Endothelial cell of umbilical vein (primary cell): ENCODE measurements around the gene BLACAT1. TPM values are rescaled to one million over a fixed set of nuclear protein-coding genes. Genes with fewer than 3 reads are reported as not detected.

Source experiments
- BruUV-seq: library from RNA; stranded (reverse); fragments of 400-500 nt; replicated peaks from 2 replicates; lab custom pipeline; 2021; lab: Mats Ljungman, UMichigan
- CTCF ChIA-PET: fragments of 300-600, 350-600 bp; sonication (Branson Sonifier 250); formaldehyde crosslinking; loops from one replicate; lab custom pipeline; 2021; ENCODE audit warnings: antibody characterized with exemption, inconsistent platforms; lab: Charles Lee
- POLR2A ChIA-PET: fragments of 300-600, 350-600 bp; sonication (Branson Sonifier 250); formaldehyde crosslinking; loops from one replicate; lab custom pipeline; 2021; ENCODE audit warnings: antibody characterized with exemption, inconsistent platforms; lab: Charles Lee
- DNase-seq: peaks from one replicate; pipeline ENCODE4 v3.0.0-alpha.2; 2011; ENCODE audit warnings: low read depth, low spot score
- FAIRE-seq: peaks from 2 replicates; lab custom pipeline; 2011; peaks lifted over from hg19 to GRCh38; lab: Jason Lieb, UNC
- H2AFZ ChIP-seq: 2 replicates; pipeline ENCODE4 v1.6.0; 2012; ENCODE audit warnings: low read depth, low read length, control low read depth, inconsistent platforms
- H3K27ac ChIP-seq: 2 replicates; pipeline ENCODE4 v1.5.1; 2011; ENCODE audit warnings: low read depth, mild to moderate bottlenecking, control low read depth, low read length, moderate library complexity; ENCODE audit not compliant: insufficient read depth
- H3K27me3 ChIP-seq, 2 experiments: 2 replicates each; pipeline versions ENCODE4 v1.6.0 to v1.6.1; 2011; ENCODE audit warnings: low read length in 2 of 2, mixed read lengths in 1 of 2; ENCODE audit not compliant: control insufficient read depth in 2 of 2, insufficient read depth in 2 of 2
- H3K36me3 ChIP-seq, 2 experiments: 2 replicates in 1 of 2; 3 replicates in 1 of 2; pipeline ENCODE4 v1.5.1; 2011; ENCODE audit warnings: low read length in 2 of 2, mild to moderate bottlenecking in 1 of 2, moderate library complexity in 1 of 2; ENCODE audit not compliant: control insufficient read depth in 2 of 2, insufficient read depth in 2 of 2; ENCODE audit errors: extremely low read depth in 1 of 2
- H3K4me1 ChIP-seq: 3 replicates; pipeline ENCODE4 v1.5.1; 2011; ENCODE audit warnings: mild to moderate bottlenecking, low read length; ENCODE audit not compliant: control insufficient read depth, insufficient read depth; ENCODE audit errors: extremely low read depth
- H3K4me2 ChIP-seq: 2 replicates; pipeline ENCODE4 v1.6.1; 2011; ENCODE audit warnings: low read length, control low read depth, mixed read lengths; ENCODE audit not compliant: insufficient read depth
- H3K4me3 ChIP-seq, 3 experiments: fragments of 200-600 bp in 1 of 3; sonication (generic), shearing (Covaris generic) in 1 of 3; replicated peaks in 1 of 3; 2 replicates each; pipeline ENCODE4 v1.5.1; 2011 to 2016; ENCODE audit warnings: control low read depth in 3 of 3, low read length in 3 of 3, mild to moderate bottlenecking in 2 of 3, inconsistent platforms in 1 of 3, low read depth in 1 of 3, moderate library complexity in 1 of 3; ENCODE audit not compliant: insufficient read depth in 1 of 3
- H3K79me2 ChIP-seq: 2 replicates; pipeline ENCODE4 v1.6.0; 2012; ENCODE audit warnings: low read length, inconsistent platforms; ENCODE audit not compliant: control insufficient read depth, insufficient read depth
- H3K9ac ChIP-seq: replicated peaks from 2 replicates; pipeline ENCODE3; 2011; ENCODE audit warnings: low read length, control low read depth; ENCODE audit not compliant: insufficient read depth; ENCODE audit errors: extremely low read depth
- H3K9me1 ChIP-seq: replicated peaks from 3 replicates; pipeline ENCODE4 v1.6.0; 2011; ENCODE audit warnings: mild to moderate bottlenecking, low read length; ENCODE audit not compliant: control insufficient read depth, insufficient read depth; ENCODE audit errors: extremely low read depth
- H3K9me3 ChIP-seq: replicated peaks from 2 replicates; pipeline ENCODE4 v1.5.1; 2012; ENCODE audit warnings: low read length, inconsistent platforms; ENCODE audit not compliant: control insufficient read depth, insufficient read depth
- H4K20me1 ChIP-seq: replicated peaks from 2 replicates; pipeline ENCODE3; 2011; ENCODE audit warnings: mild to moderate bottlenecking, low read length; ENCODE audit not compliant: control insufficient read depth, insufficient read depth; ENCODE audit errors: extremely low read depth
- EZH2 ChIP-seq: IDR thresholded peaks from 2 replicates; pipeline ENCODE4 v1.6.1; 2012; ENCODE audit warnings: borderline replicate concordance, low read depth, mild to moderate bottlenecking, moderate library complexity, low read length, inconsistent platforms; ENCODE audit not compliant: severe bottlenecking
- FOS ChIP-seq: IDR thresholded peaks from 2 replicates; pipeline ENCODE4 v1.6.1; 2011; ENCODE audit warnings: mild to moderate bottlenecking, low read length, moderate library complexity, borderline replicate concordance; ENCODE audit not compliant: insufficient read depth
- GATA2 ChIP-seq: IDR thresholded peaks from 2 replicates; pipeline ENCODE4 v1.7.0; 2011; ENCODE audit warnings: low read depth, mild to moderate bottlenecking, moderate library complexity, mixed read lengths, low read length; ENCODE audit not compliant: insufficient read length, insufficient read depth
- JUN ChIP-seq: IDR thresholded peaks from 2 replicates; pipeline ENCODE4 v1.6.1; 2011; ENCODE audit warnings: borderline replicate concordance, low read depth; ENCODE audit not compliant: insufficient read length, insufficient read depth
- MYC ChIP-seq: IDR thresholded peaks from one replicate; pipeline ENCODE4 v1.6.1; 2011; ENCODE audit warnings: mild to moderate bottlenecking, low read depth, low read length
- POLR2A ChIP-seq: IDR thresholded peaks from 2 replicates; pipeline ENCODE4 v1.6.1; 2012; ENCODE audit warnings: low read depth, mild to moderate bottlenecking, control low read depth, low read length
- POLR2AphosphoS5 ChIP-seq: IDR thresholded peaks from 2 replicates; pipeline ENCODE4 v1.6.1; 2012; ENCODE audit warnings: low read depth, mild to moderate bottlenecking, control low read depth, low read length, moderate library complexity; ENCODE audit not compliant: insufficient read depth
- dilution Hi-C: fragments of 300-500 bp; cut with MboI; formaldehyde crosslinking; loops from one replicate; pipeline ENCODE4 v1.15.0; 2019; ENCODE audit warnings: low sequenced_read_pairs; ENCODE audit not compliant: extremely low pct_ligation_motif_present
- intact Hi-C: fragments of 100-400 bp; cut with micrococcal nuclease; formaldehyde crosslinking; loops from one replicate; pipeline ENCODE4 v1.10.0; 2022
- polyA plus RNA-seq, 4 experiments: library from polyadenylated mRNA; depleted of rRNA in 3 of 4; stranded (reverse) in 3 of 4; unstranded in 1 of 4; fragments of >200 nt; gene quantifications; 2 replicates each; pipeline versions ENCODE4 v1.2.1 to v1.2.3, GENCODE V29; 2011 to 2012; ENCODE audit warnings: missing spikeins in 1 of 4
- total RNA-seq: library from RNA; stranded (reverse); gene quantifications from 2 replicates; pipeline ENCODE4 v1.2.3, GENCODE V29; 2021
- TF ChIP-seq, protein P1 (sequence below): IDR thresholded peaks from 2 replicates; pipeline ENCODE4 v1.6.1; 2011; ENCODE audit not compliant: insufficient read depth, insufficient read length
- TF ChIP-seq, protein P2 (sequence below), 2 donors: IDR thresholded peaks; 1 replicate in 1 of 2; 2 replicates in 1 of 2; pipeline ENCODE4 v1.5.1; 2011; ENCODE audit warnings: low read length in 2 of 2, mild to moderate bottlenecking in 2 of 2, moderate library complexity in 2 of 2, control low read depth in 1 of 2, inconsistent platforms in 1 of 2, low read depth in 1 of 2; ENCODE audit not compliant: insufficient read depth in 1 of 2; ENCODE audit errors: extremely low read depth in 1 of 2

The BLACAT1 gene
- total and polyA plus RNA-seq, 2 donors (not counting 3 experiments of a cell fraction or from before 2014, with no cell fraction given) = not detected

DNA sequence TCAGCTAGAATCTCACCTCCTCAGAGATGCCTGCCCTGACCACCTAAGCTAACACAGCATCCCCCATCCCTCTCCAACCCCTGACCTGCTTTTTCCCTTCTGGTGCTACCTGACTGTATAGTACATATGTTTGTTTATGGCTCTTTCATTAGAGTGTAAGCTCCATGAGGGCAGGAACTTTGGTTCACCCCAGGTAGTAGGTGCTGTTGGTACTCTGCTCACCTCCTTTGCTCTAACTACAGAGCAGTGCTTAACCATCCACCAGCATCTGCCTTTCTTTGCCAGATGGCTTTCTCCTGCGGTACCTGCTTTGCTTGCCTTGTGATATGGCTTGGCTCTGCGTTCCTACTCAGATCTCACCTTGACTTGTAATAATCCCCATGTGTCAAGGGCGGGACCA is 18.7 kb upstream of the BLACAT1 start:
- Histone ChIP-seq H3K79me2 (no peaks in the 10 kb centered on the region), H3K36me3 (no peaks in the 10 kb centered on the region), H3K4me3 (no peak overlapping the region), H3K9me3 (no peaks in the 10 kb centered on the region), H3K27me3 (no peaks in the 10 kb centered on the region), H2AFZ (no peak overlapping the region), H4K20me1 (no peaks in the 10 kb centered on the region), H3K27ac (no peak overlapping the region), H3K4me2 (no peak overlapping the region), H3K4me1 (no peaks in the 10 kb centered on the region), H3K9ac (no peak overlapping the region), H3K9me1 (no peaks in the 10 kb centered on the region)
- FAIRE-seq = no peak
- POLR2A ChIA-PET = no interaction called here
- intact Hi-C loops (no loop called here), dilution Hi-C loops (no loop called here)
- DNase-seq = no peak
- no TSS peak for BruUV-seq
- CTCF ChIA-PET = interaction anchor here (0.6 to 2.1 kb wide), 3 partner anchors 11 to 206 kb away, joined by 3 to 29 read pairs (median 3); no protein-coding TSS in a partner anchor
- no peak for TF ChIP-seq EZH2
- TF ChIP-seq FOS = no peak
- TF ChIP-seq, protein P1, sequence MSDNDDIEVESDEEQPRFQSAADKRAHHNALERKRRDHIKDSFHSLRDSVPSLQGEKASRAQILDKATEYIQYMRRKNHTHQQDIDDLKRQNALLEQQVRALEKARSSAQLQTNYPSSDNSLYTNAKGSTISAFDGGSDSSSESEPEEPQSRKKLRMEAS = no peak
- TF ChIP-seq JUN = no peak
- TF ChIP-seq GATA2 = no peak
- TF ChIP-seq POLR2A = no peak
- TF ChIP-seq, protein P2, sequence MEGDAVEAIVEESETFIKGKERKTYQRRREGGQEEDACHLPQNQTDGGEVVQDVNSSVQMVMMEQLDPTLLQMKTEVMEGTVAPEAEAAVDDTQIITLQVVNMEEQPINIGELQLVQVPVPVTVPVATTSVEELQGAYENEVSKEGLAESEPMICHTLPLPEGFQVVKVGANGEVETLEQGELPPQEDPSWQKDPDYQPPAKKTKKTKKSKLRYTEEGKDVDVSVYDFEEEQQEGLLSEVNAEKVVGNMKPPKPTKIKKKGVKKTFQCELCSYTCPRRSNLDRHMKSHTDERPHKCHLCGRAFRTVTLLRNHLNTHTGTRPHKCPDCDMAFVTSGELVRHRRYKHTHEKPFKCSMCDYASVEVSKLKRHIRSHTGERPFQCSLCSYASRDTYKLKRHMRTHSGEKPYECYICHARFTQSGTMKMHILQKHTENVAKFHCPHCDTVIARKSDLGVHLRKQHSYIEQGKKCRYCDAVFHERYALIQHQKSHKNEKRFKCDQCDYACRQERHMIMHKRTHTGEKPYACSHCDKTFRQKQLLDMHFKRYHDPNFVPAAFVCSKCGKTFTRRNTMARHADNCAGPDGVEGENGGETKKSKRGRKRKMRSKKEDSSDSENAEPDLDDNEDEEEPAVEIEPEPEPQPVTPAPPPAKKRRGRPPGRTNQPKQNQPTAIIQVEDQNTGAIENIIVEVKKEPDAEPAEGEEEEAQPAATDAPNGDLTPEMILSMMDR (IDR thresholded peaks at IDR 0.05; ENCODE audit: extremely low read depth in 1 of 2, insufficient read depth in 1 of 2, low read depth in 1 of 2, low read length in 2 of 2) = no peak
- TF ChIP-seq MYC = no peak
- TF ChIP-seq POLR2AphosphoS5 = no peak
